ENCODE measurements around the gene ATXN7L1. TPM values are rescaled to one million over a fixed set of nuclear protein-coding genes. Genes with fewer than 3 reads are reported as not detected.

The ATXN7L1 gene
- total RNA-seq, 1 donor from 2014 or later = 5.3 TPM

DNA sequence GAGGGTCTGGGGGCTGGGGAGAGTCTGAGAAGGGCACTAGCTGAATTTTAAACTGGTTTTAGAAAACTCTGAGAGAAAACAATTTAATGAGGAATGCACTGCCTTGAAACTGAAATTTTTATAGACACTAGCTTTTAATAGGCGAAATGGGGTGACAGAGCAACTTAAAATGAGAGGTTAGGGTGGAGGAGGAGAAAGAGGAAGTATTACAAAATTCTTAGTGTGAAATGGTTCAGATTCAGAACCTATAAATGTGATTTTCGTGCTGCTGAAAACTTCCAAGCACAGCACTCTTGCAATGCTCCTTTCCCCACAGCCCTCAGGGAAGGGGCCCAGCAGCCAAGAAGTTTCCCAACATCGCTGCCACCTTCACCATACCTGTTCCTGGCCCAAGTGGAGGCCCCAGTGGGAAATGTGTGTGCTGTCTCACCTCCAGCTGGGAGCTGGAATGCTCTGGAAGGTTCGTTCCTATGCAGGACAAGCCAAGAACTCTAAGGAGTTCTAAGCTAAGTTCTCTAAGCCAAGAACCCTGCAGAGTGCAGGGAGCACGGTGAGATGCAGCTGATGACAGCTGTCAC is 60.0 kb downstream of the ATXN7L1 start:
- no peak for ATAC-seq (ENCODE audit: poor library complexity)
- no peak for DNase-seq
- intact Hi-C loops (cut with DNase I) = no loop called here

DNA sequence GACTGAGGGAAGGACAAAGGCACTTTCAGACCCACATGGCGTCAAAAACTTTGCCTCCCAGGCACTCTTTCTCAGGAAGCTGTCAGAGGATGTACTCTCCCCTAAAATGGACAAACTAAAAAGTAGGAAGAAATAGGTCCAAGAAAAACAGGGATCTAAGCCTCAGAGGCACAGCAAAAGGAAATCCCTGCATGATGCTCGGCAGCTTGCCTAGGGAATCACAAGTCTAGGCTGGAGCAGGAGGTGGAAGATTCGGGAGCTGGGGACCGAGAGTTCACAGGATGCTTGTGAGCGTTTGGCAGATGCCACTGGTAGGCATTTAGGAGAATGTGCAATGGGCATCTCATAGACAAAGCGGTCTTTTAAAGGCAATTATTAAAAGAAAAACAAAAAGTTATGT is 60.8 kb downstream of the ATXN7L1 start:
- no peak for ATAC-seq (ENCODE audit: poor library complexity)
- intact Hi-C loops (cut with DNase I) = no loop called here
- DNase-seq = no peak

DNA sequence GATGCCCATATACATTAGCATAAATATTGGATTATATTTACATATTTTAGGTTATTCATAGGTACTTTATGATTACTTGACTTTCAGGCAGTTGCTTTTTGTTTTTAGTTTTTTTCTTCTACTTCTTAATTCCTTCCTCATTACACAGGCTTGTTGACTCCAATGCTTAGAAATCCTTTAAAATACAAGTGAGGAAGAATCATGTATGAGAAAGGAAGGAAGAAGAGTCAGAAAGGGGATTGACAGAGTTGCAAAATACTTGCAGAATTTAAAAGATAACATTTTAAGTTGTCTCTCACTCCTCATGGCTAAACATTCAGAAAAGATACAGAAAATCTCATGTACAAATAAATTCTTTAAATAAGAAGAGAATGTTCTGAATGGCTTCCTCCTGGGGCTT is 61.9 kb downstream of the ATXN7L1 start:
- ATAC-seq (ENCODE audit: poor library complexity) (no peak), DNase-seq (no peak)
- intact Hi-C loops (cut with DNase I) = no loop called here

DNA sequence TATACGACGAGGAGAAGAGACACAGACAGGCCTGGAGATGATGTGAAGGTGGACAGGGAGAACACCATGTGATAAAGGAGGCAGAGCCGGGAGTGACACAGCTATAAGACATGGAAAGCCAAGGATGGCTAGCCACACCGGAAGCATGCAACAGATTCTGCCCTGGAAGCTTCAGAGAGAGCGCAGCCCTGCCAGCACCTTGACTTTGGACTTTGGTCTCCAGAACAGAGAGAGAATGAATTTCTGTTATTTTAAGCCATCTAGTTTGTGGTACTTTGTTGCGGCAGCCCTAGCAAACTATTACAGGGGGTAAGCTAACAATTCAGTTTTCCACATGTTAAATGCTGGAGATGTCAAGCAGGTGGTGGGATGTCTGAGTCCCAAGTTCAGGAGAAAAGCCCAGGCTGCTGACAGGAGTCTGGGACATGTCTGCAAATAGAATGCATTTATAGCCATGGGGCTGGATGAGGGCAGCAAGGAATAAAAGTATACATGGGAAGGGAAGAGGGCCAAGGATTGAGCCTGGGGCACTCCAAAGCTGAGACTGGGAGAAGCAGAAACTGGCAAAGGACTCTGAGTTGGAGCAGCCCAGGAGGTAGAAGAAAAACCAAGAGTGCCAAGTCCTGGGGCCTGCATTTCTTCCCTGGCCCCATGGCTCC is 65.1 kb downstream of the ATXN7L1 start:
- DNase-seq (no peak), ATAC-seq (ENCODE audit: poor library complexity) (no peak)
- intact Hi-C loops (cut with DNase I) = no loop called here

DNA sequence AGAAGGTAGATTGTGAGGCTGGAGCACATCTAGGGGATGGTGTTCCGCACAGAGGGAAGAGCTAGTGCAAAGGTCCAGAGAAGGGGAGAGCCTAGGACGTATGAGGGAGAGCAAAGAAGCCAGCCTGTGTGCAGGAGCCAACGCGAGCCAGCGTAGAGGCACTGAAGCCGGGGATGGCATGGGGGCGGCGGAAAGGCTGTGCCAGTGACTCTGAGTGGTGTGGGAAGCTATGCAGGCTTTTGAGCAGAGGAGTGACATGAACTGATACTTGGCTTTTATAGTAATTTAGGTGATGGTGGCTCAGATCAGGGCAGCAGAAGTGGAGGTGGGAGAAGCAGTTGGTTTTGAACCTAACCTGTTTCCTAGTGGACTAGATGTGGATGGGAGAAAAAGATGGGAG is 65.8 kb downstream of the ATXN7L1 start:
- DNase-seq = no peak
- intact Hi-C loops (cut with DNase I) = no loop called here
- no peak for ATAC-seq (ENCODE audit: poor library complexity)

GRCh38 chr7:105808703-105809590 is 67.5 kb downstream of the ATXN7L1 start:
- ATAC-seq (ENCODE audit: poor library complexity) (no peak), DNase-seq (peak; percentile 52)
- intact Hi-C loops (cut with DNase I) = no loop called here

DNA sequence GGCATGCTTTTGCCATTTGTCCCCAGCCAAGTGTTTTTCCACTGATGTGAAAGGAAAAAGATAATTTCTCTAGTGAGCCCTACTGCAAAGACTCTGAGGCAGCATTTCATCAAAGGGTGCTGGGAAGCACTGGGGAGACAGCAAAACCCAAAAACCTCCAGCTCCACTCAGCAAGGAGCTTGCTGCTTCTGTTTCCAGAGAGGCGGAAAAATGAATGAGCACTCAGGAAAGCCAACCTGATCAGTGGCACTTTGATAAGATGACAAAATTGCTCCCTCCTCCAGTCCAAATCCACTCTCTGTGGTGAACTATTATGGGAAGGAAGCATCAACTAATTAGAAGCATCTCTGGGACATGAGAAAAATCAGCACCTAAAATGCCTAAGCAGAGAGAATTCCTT is 68.2 kb downstream of the ATXN7L1 start:
- intact Hi-C loops (cut with DNase I) = no loop called here
- ATAC-seq (ENCODE audit: poor library complexity) (no peak), DNase-seq (no peak)

- DNase-seq (no peak), ATAC-seq (ENCODE audit: poor library complexity) (no peak)
- intact Hi-C loops (cut with DNase I) = no loop called here
These were observed 69.0 kb downstream of the ATXN7L1 start for GRCh38 chr7:105807448-105807762.

GRCh38 chr7:105806592-105807447 is 69.6 kb downstream of the ATXN7L1 start:
- ATAC-seq (ENCODE audit: poor library complexity) (no peak), DNase-seq (no peak)
- intact Hi-C loops (cut with DNase I) = no loop called here

DNA sequence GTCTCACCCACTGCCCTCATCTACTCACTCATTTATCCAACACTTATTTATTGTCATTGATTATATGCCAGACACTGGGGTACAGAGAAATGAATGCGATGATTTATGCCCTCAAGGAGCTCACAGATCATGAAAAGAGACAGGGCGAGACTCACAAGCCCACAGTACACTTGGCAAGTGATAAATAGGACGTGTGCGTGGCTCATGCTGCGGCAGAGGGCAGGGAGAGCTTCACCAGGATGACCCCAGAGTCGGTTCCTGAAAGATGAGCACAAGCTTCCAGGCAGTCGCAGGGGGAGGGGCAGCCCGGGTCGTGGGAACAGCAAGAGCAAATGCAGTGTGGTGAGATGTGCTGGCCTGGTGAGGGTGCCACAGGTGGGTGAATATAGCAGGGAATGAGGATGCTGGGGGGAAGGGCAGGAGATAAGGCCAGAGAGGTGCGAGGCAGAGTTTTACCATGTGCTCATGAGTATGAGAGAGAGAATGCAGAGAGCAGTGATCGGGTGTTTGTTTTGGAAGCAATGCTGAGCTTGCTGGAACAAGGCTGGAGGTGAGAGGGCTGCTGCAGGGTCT is 70.9 kb downstream of the ATXN7L1 start:
- DNase-seq (no peak), ATAC-seq (ENCODE audit: poor library complexity) (no peak)
- intact Hi-C loops (cut with DNase I) = no loop called here

GRCh38 chr7:105803429-105803736 is 73.0 kb downstream of the ATXN7L1 start:
- intact Hi-C loops (cut with DNase I) = no loop called here
- DNase-seq (no peak), ATAC-seq (ENCODE audit: poor library complexity) (no peak)

- ATAC-seq (ENCODE audit: poor library complexity) (no peak), DNase-seq (no peak)
- intact Hi-C loops (cut with DNase I) = no loop called here
These were observed 73.6 kb downstream of the ATXN7L1 start for GRCh38 chr7:105802604-105803428.

GRCh38 chr7:105800849-105801534 is 75.4 kb downstream of the ATXN7L1 start:
- ATAC-seq (ENCODE audit: poor library complexity) (no peak), DNase-seq (no peak)
- intact Hi-C loops (cut with DNase I) = no loop called here

DNA sequence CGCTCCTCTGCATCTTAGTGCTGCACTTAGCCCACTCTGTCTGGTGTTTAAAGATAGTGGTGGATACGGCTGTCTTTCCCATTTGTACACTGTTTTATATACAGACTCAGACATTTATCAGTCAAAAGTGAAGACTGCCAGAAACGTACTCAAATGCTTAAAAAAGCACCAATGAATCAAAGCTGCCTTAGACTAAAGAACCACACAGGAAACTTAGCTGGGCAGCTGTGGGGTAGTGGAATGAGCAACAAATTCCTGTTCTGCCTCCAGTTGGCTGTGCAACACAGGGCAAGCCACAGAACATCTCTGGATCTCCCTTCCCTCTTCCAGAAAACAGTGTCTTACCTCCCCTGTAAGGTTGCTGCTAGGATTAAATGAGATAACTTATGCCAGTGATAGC is 76.0 kb downstream of the ATXN7L1 start:
- intact Hi-C loops (cut with DNase I) = no loop called here
- ATAC-seq (ENCODE audit: poor library complexity) (no peak), DNase-seq (no peak)

DNA sequence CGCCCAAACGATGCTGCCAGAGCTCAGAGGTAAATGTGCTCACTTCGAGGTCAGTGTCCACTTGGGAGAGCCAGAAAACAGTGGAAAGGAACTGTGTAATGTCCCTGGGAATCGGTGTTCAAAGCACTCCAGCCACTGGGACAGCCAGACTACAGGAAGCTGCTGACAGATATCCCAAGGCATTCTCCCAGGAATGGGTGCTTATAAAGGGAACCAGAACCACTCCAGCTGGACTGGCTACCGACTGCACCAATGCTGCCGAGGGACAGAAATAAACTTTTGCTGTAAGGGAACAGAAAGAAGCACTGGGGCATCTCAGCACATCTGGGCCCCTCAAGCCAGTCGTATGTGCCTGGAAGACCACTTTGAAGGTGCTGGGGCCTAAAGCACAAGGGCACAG is 76.7 kb downstream of the ATXN7L1 start:
- ATAC-seq (ENCODE audit: poor library complexity) (peak; percentile 91), DNase-seq (no peak)
- intact Hi-C loops (cut with DNase I) = no loop called here

GRCh38 chr7:105799006-105799405 is 77.4 kb downstream of the ATXN7L1 start:
- ATAC-seq (ENCODE audit: poor library complexity) = no peak
- DNase-seq = no peak
- intact Hi-C loops (cut with DNase I) = no loop called here

DNA sequence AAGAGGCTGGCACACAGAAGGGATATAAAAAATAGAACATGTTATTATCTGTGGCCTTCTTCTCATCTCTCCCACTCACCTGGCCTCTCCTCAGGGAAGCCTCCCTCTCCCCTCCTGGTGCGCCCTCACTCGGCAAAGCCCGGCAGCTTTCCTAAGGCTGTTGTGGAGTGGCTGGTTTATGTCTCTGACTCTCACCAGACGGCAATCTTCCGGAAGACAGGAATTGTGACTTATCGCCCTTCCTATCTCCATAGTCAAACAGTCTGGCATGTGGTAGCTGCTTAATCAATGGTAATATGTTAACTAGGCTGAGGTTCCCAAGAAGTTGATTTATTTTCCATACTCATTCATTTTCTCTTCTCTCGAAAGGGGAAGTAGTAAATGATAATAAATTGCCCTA is 78.7 kb downstream of the ATXN7L1 start:
- DNase-seq (no peak), ATAC-seq (ENCODE audit: poor library complexity) (no peak)
- intact Hi-C loops (cut with DNase I) = no loop called here

GRCh38 chr7:105796365-105796764 is 80.0 kb downstream of the ATXN7L1 start:
- ATAC-seq (ENCODE audit: poor library complexity) = no peak
- DNase-seq = no peak
- intact Hi-C loops (cut with DNase I) = no loop called here

Measured in Right ventricle myocardium superior (tissue), 1 donor.